AG04450 (cell line): ENCODE measurements around the gene NME7. TPM values are rescaled to one million over a fixed set of nuclear protein-coding genes. Genes with fewer than 3 reads are reported as not detected.

ENCODE experiments used
- CTCF ChIA-PET: fragments of 300-600, 350-600 bp; formaldehyde crosslinking; extraction: SDS; loops from one replicate; lab custom pipeline; 2022; ENCODE audit warnings: antibody characterized with exemption, inconsistent platforms; lab: Charles Lee
- POLR2A ChIA-PET: fragments of 350-600 bp; formaldehyde crosslinking; extraction: SDS; loops from one replicate; lab custom pipeline; 2021; ENCODE audit warnings: antibody characterized with exemption, inconsistent platforms; lab: Yijun Ruan, JAX
- DNase-seq: peaks from one replicate; pipeline ENCODE4 v3.0.0-alpha.2; 2011; ENCODE audit warnings: low read depth, low spot score
- H3K27ac ChIP-seq: one replicate; pipeline ENCODE4 v1.5.1; 2012; ENCODE audit warnings: low read depth, low read length, control low read depth
- H3K27me3 ChIP-seq: one replicate; pipeline ENCODE4 v1.6.0; 2012; ENCODE audit warnings: low read length; ENCODE audit not compliant: control insufficient read depth, insufficient read depth
- H3K4me3 ChIP-seq: 2 replicates; pipeline ENCODE4 v1.5.1; 2011; ENCODE audit warnings: mild to moderate bottlenecking, low read depth, low read length, control low read depth
- H3K9me3 ChIP-seq: 2 replicates; pipeline ENCODE4 v1.5.1; 2012; ENCODE audit warnings: low read length; ENCODE audit not compliant: control insufficient read depth, insufficient read depth
- CTCF ChIP-seq: IDR thresholded peaks from 2 replicates; pipeline ENCODE4 v1.5.1; 2011; ENCODE audit warnings: low read depth, low read length, control low read depth, inconsistent platforms
- polyA plus RNA-seq: library from polyadenylated mRNA; depleted of rRNA; stranded (reverse); fragments of >200 nt; gene quantifications from 2 replicates; pipeline ENCODE4 v1.2.3, GENCODE V29; 2011

Gene NME7
- polyA plus RNA-seq, 1 experiment, result 27.3 TPM

GRCh38 chr1:169155675-169156074 is 211.9 kb downstream of the NME7 start:
- H3K27ac ChIP-seq, result no peak overlapping the region
- ChIA-PET POLR2A (no interaction called here), CTCF (no interaction called here)
- H3K27me3 ChIP-seq, result no peaks in the 10 kb centered on the region
- no peak for TF ChIP-seq CTCF
- no peak overlapping the region for H3K4me3 ChIP-seq
- DNase-seq, result no peak
- H3K9me3 ChIP-seq, result no peaks in the 10 kb centered on the region

GRCh38 chr1:169151338-169151837 is 216.2 kb downstream of the NME7 start:
- TF ChIP-seq CTCF, result no peak
- POLR2A ChIA-PET, result no interaction called here
- H3K27ac ChIP-seq, result no peak overlapping the region
- no peaks in the 10 kb centered on the region for H3K27me3 ChIP-seq
- no peak overlapping the region for H3K4me3 ChIP-seq
- no peaks in the 10 kb centered on the region for H3K9me3 ChIP-seq
- CTCF ChIA-PET, result no interaction called here
- no peak for DNase-seq

- Histone ChIP-seq H3K4me3 (no peak overlapping the region), H3K9me3 (no peaks in the 10 kb centered on the region), H3K27me3 (no peaks in the 10 kb centered on the region), H3K27ac (no peak overlapping the region)
- CTCF ChIA-PET, result interaction anchor here (0.6 kb wide), 1 partner anchor 218 kb away, joined by 4 read pairs; no protein-coding TSS in a partner anchor
- DNase-seq, result no peak
- POLR2A ChIA-PET, result no interaction called here
- no peak for TF ChIP-seq CTCF
Measured at GRCh38 chr1:169150641-169151337, 216.8 kb downstream of the NME7 start.

GRCh38 chr1:169149555-169150286 is 217.9 kb downstream of the NME7 start:
- Histone ChIP-seq H3K4me3 (no peak overlapping the region), H3K27me3 (no peaks in the 10 kb centered on the region), H3K9me3 (no peaks in the 10 kb centered on the region), H3K27ac (no peak overlapping the region)
- DNase-seq, result no peak
- ChIA-PET CTCF (interaction anchor here (0.6 kb wide), 1 partner anchor 219 kb away, joined by 4 read pairs; no protein-coding TSS in a partner anchor), POLR2A (no interaction called here)
- TF ChIP-seq CTCF, result no peak
